GM19099 (cell line): ENCODE results near the gene RALY.

Experiments used
- POLR2A ChIP-seq: IDR thresholded peaks from 3 replicates; pipeline ENCODE4 v1.6.1; 2011; ENCODE audit warnings: low read depth; ENCODE audit not compliant: insufficient read length; ENCODE audit errors: extremely low read depth

The RALY gene

DNA sequence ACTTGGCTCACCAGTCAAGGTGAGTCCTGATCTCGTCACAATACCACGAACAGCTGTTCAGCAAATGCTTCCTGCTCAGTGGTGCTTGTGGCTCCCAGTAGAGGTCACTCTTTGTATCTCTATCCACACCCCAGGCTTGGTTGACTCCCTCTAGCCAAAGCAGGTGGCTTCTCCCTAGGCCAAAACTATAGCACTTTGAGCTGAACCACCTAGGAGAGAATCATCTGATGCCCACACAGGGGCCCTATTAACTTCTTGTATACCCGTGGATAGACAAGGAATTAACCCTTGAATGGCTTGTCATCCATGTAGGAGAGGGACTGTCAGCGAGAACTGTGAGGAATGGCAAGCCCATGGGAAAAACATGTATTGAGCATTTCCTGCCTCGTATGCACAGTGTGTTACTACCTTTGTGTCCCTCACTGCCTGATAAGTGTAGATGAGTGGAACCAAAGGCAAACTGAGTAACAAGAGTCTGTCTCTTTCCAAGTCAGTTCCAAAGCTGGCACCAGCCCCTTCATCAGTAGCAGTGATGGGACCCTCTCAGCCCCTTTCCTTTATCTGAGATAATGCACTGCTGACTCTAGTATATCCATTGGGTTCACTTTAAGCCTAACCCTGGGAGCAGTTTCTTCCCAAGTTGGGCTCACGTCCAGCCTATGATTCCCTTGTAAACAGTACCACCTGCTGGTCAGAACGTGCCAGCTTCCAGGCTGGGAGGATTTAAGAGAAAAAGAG lies 75.8 kb downstream of the RALY start:
- TF ChIP-seq POLR2A: no peak

DNA sequence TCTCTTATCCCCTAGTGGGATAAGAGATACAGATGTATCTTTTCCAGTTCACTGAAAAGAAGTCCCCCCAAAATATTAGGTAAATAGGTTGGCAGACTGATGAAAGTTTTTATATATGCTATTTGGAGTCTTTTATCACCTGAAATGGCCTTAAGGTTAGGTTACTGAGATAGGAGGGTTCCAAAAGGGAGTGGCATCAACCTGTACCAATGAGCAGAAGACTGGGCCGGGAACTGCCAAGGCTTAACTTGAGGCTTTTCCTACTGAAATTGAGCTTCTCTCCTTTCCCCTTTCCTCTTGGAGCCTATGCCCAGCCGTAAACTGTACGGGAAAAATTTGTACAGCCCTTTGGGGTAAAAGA lies 76.3 kb downstream of the RALY start:
- no peak for TF ChIP-seq POLR2A

DNA sequence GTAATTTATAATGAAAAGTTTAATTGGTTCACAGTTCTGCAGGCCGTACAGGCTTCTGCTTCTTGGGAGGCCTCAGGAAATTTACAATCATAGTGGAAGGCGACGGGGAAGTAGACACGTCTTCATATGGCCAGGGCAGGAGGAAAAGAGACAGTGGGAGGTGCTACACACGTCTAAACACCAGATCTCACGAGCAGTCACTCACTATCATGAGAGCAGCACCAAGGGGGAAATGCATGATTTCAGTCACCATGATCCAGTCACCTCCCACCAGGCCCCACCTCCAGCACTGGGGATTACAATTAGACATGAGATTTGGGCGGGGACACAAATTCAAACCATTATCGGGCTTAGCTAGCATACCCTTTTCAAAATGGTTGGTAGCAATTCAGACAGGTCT lies 77.1 kb downstream of the RALY start:
- no peak for TF ChIP-seq POLR2A

DNA sequence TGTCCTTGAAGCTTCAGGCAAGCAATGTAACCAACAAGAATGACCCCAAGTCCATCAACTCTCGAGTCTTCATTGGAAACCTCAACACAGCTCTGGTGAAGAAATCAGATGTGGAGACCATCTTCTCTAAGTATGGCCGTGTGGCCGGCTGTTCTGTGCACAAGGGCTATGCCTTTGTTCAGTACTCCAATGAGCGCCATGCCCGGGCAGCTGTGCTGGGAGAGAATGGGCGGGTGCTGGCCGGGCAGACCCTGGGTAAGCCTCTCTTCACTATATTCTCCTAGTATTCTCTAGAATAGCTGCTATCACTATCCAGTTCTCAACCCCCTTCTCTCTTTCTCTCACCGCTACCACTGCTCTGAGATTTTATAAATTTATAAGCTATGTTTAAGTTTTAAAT lies 78.4 kb downstream of the RALY start:
- no peak for TF ChIP-seq POLR2A

DNA sequence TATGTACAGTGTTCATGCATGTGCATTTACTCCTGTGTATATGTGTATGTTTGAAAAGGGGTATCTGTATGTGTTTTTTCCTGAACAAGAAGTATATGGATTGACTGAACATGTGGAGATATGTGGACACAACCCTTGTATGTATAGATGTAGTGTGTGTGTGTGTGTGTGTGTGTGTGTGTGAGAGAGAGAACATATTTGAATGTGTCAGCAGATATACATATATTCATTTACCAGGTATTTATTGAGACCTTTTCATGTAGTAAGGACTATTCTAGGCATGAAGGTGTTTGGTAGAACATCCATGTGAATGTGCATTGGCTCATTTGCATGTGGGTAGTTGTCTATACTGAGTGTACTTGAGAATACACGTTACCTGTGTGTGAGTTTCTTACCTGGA lies 79.1 kb downstream of the RALY start:
- TF ChIP-seq POLR2A: no peak

DNA sequence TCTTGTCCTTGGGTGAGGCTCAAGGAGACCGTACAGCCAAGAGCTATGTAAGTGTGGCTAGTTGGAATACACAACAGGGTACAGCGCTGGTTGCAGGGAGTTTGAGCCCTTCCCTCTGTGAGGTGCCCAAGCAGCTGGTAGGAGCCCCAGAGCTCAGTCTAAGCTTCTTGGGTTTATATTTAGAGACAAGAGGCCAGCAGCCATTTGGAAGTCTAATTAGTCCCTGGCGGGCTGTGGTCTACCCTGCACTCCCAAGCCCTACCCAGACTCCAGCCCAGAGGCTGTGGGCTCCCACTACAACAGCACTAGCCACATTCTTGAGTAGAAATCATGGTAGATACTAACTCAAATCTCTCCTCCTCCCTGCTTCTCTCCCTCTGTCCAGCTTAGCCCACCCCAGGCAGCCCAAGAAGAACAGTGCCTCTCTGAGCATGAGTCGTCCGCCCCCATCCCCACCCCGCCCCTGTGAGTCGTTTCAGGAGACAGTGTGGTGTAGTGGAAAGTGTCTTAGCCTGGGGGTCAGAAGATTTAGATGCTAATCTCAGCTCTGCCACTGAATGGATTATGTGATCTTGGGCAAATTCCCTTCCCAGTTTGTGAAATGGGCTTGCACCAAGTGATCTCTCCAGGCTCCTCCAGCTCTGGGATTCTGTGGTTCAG lies 80.5 kb downstream of the RALY start:
- TF ChIP-seq POLR2A: no peak

DNA sequence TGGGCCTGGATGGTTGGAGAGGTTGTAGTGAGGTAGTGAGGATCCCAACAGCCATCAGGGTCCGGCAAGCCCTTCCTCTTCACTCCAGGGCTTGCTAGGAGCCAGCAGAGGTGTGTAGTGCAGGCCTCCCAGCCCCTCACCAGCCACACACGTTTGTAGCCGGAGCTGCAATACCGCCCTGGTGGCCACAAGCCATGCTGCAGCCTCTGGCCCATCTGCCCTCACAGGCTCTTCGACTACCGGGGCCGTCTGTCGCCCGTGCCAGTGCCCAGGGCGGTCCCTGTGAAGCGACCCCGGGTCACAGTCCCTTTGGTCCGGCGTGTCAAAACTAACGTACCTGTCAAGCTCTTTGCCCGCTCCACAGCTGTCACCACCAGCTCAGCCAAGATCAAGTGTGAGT lies 81.9 kb downstream of the RALY start:
- no peak for TF ChIP-seq POLR2A

DNA sequence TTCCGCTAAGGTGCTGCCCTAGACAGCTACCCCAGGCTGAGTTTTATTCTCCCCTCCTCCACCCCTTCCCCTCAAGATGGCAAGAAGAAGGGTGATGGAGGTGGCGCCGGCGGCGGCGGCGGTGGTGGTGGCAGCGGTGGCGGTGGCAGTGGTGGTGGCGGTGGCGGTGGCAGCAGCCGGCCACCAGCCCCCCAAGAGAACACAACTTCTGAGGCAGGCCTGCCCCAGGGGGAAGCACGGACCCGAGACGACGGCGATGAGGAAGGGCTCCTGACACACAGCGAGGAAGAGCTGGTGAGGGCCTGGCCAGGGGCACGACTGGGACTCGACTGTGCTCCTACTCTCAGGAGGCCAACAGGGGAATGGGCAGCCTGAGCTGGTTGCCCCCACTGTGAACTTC lies 83.2 kb downstream of the RALY start:
- no peak for TF ChIP-seq POLR2A

DNA sequence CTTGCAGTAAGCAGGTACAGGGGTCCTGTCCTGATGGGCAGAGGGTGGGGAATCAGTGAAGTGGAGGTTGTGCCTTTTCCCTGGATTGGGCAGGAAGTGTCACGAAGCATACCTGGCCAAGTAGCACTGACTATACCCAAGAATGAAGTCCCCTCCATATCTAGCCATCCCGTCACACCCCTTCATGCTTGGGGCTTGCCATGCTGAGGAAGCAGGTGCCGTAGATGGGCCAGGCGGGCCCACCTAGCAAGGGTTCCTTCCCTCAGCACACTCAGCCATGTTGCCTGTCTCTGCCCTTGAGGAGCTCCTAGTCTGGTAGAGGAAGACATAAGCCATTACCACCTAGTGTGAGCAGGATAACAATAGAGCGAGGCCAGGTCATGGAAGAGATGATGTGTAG lies 84.8 kb downstream of the RALY start:
- TF ChIP-seq POLR2A: no peak

DNA sequence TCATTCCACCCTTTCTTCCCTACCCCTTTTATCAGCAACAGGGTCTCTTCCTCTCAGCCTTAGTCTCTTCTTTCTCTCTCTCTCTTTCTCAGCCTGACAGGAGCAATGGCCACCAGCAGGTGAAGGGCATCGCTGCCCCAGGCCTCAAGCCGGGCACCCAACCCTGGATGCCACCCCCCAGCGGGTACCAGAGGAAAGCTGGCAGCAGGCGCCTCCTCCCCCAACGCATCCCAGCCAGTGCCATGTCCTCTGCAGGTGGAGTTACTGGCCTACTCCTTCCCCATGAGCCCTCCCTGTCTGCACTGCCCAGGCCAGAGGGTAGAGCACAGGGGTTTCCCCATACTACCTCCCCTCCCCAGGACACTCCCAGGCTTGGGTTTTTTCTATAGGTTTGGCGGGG lies 86.1 kb downstream of the RALY start:
- no peak for TF ChIP-seq POLR2A

DNA sequence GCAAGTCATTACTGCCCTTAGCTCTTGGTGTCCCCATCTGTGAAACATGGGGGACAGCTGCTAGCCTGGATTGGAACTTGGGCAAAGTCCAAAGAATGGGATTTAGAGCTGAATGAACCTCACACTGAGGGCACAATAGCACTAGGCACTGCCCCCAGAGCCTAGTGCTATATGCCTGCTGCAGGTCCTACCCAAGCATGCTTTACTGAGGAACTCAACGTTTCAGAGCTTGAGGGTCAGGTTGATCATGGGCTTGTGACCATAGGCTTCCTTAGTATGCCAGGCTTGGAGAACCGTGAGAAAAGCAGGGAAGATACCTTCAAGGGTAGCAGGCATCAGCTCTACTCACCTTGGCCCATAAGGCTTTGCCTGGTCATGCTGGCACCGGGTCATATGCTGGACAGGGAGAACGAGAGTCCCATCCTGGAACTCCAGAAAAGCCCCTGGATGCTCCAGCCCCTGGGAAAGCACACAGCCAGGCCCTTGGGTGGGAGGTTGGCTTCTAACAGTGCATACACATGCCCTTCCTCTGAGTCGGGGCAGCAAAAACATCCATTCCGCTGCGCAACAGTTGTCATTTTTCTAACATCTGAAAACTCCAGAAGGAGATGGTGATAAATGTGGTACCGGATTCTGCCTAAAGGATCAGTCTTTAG lies 88.6 kb downstream of the RALY start:
- no peak for TF ChIP-seq POLR2A

DNA sequence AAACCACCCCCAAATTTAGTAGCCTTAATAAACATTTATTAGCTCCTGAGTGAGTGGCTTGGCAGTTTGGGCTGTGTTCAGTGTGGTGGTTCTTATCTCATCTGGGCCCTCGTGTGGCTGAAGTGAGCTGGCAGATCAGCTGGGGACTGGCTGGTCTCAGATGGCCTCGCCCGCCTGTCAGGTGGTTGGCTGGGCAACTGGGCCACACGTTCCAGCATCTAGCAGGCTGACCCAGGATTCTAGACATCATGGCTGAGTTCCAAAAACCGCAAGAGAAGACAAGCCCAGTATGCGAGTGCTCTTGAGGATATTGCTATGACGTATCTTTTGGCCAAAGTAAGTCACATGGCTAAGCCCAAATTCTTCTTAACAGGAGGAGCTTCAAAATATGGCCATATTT lies 89.4 kb downstream of the RALY start:
- no peak for TF ChIP-seq POLR2A

DNA sequence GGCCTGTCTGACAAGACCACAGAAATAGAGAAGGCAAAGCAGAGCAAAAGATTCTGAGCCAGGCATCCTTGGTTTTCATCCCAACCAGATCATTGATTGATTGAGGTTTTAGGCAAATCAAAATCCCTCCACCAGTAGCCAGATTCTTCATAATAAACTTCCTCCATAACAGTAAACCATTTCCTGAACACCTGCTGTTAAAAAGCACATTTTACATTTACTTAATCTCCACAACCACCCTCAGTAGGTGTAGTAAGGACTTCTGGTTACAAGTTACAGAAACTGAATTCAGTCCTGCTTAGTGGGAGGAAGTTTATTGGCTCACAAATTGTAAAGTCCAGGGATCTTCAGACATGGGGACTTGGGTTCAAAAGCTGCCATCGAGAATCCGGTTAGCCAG lies 90.1 kb downstream of the RALY start:
- no peak for TF ChIP-seq POLR2A

DNA sequence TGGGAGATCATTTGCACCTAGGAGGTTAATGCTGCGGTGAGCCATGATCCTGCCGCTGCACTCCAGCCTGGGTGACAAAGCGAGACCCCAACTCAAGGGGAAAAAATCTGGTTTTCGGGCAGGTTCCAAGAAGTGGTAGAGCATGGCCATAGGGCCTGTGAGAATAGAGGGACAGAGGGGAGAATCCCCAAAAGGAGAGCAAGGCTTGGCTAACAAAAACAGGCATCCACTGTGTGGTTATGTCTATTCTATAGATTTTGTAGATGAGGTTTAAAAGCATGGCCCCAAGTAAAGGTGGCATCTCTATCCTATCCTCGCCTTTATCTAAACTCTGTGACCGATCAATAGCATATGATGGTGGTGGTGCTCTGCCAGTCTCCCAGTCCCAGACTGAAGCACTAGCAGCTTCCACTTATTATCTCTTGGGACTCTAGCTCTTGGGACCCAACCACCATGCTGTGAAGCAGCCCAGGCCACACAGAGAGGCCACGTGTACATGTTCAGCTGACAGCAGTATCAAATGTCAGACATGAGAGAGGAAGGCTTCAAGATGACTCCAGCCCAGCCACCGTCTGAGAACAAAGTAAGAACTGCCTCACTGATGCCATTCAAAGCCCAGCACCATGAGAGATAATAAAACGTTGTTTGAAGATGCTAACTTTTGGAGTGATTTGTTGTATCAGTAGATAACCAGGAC lies 90.7 kb downstream of the RALY start:
- TF ChIP-seq POLR2A: no peak

DNA sequence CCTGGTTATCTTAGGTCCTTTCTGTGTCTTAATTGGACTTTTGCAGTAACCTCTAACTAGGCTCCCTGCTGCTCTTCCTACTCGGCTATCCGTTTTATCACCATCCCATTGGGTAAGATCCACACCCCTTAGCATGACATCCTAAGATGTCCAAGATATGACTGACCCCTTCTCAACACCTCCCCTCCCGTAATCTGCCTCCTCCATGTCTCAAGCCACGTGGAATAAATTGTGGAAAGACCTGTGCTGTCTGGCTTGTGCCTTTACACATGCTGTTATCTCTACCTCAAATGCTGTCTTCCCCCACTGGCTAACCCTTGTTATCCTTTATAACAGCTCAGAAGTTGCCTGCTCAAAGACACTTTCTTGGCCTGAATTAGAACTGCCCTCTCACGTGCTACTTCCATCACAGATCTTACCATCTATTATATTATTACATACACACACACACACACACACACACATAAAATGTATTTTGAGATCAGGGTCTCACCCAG lies 91.9 kb downstream of the RALY start:
- TF ChIP-seq POLR2A: no peak
